Heart left ventricle (tissue), 16 donors: ENCODE data around the gene CSF1. TPM values are rescaled to one million over a fixed set of nuclear protein-coding genes. Genes with fewer than 3 reads are reported as not detected.
A peak's percentile ranks its signal among the peaks of the same experiment; 100 is the strongest.

Experiments
- ATAC-seq, 4 donors: fragments of 200-7000 bp; cut with Tn5 transposase; one replicate each; pipeline ENCODE4 v1.9.1; 2020 to 2022; ENCODE audit warnings: moderate library complexity in 4 of 4, mild to moderate bottlenecking in 3 of 4, moderate number of reproducible peaks in 1 of 4
- DNase-seq, 5 donors: peaks; one replicate each; pipeline ENCODE4 v3.0.0-alpha.2; 2020
- H3K27ac ChIP-seq, 12 donors: fragments of 200-600 bp; sonication (generic) in 4 of 12; one replicate each; pipeline versions ENCODE4 v1.5.0 to v1.8.0; 2016 to 2022; ENCODE audit warnings: mild to moderate bottlenecking in 2 of 12
- H3K27me3 ChIP-seq, 9 donors: fragments of 200-600 bp; sonication (generic) in 2 of 9; one replicate each; pipeline versions ENCODE4 v1.5.1 to v1.8.0; 2016 to 2022; ENCODE audit warnings: mild to moderate bottlenecking in 3 of 9
- H3K36me3 ChIP-seq, 9 donors: fragments of 200-600 bp; sonication (generic) in 2 of 9; one replicate each; pipeline versions ENCODE4 v1.5.0 to v1.8.0; 2018 to 2022; ENCODE audit warnings: mild to moderate bottlenecking in 2 of 9
- H3K4me1 ChIP-seq, 12 donors: fragments of 200-600 bp; sonication (generic) in 4 of 12; one replicate each; pipeline versions ENCODE4 v1.5.0 to v1.8.0; 2016 to 2022; ENCODE audit warnings: mild to moderate bottlenecking in 3 of 12
- H3K4me3 ChIP-seq, 12 donors: fragments of 200-600 bp; sonication (generic) in 4 of 12; one replicate each; pipeline versions ENCODE4 v1.5.0 to v1.8.0; 2017 to 2022; ENCODE audit warnings: mild to moderate bottlenecking in 9 of 12, moderate library complexity in 4 of 12
- H3K9me3 ChIP-seq, 12 donors: fragments of 200-600 bp; sonication (generic) in 4 of 12; one replicate each; pipeline versions ENCODE4 v1.5.0 to v1.8.0; 2016 to 2022; ENCODE audit warnings: mild to moderate bottlenecking in 1 of 12
- CTCF ChIP-seq, 12 donors: fragments of 200-600 bp; sonication (generic) in 4 of 12; IDR thresholded peaks; one replicate each; pipeline versions ENCODE4 v1.5.0 to v1.8.0; 2018 to 2022; ENCODE audit warnings: antibody characterized with exemption in 12 of 12, mild to moderate bottlenecking in 5 of 12
- POLR2A ChIP-seq, 2 donors: fragments of 450-650 bp; IDR thresholded peaks; one replicate each; pipeline ENCODE4 v1.6.1; 2017; ENCODE audit warnings: antibody characterized with exemption in 2 of 2, mild to moderate bottlenecking in 2 of 2, moderate library complexity in 2 of 2
- WGBS, 4 donors: extraction: QIAGEN DNeasy Blood & Tissue Kit in 2 of 4; methylation state at CpG; one replicate each; pipeline versions ENCODE4 v1.1.5 to v1.1.7; 2013 to 2018; 5-methylcytosine and 5-hydroxymethylcytosine counted together
- intact Hi-C, 10 donors: fragments of 100-400 bp; cut with DNase I; formaldehyde crosslinking; loops; one replicate each; pipeline versions ENCODE4 v1.11.1 to v1.14.2; 2022
- polyA plus RNA-seq, 2 donors: library from polyadenylated mRNA; stranded (reverse); fragments of 200-250 nt; gene quantifications; one replicate each; pipeline ENCODE4 v1.2.3, GENCODE V29; 2013
- total RNA-seq, 9 donors: library from RNA; depleted of rRNA in 2 of 9; stranded (reverse); fragments of >200 nt in 2 of 9; fragmentation: NEBNext Ultra II Directional in 3 of 9; extraction: Animal tissue kit (Norgen Biotek cat#: 25700) in 3 of 9; gene quantifications; one replicate each; pipeline versions ENCODE4 v1.1.0 to v1.2.4, GENCODE V29; 2016 to 2023
- donor health status: ischemic (EF 13 %, LVEDD 7.1; RV severe dilation, severe dysfunction).
- donor health status: healthy with polysubstance abuse.
- donor health status: DM: no; HTN: yes; CAD: no.
- donor health status: DM: no; HTN: no; CAD: no.
- donor health status: ischemic (EF 25% LVEDD 6.9; RV normal size, moderate dysfunction).
- donor health status: ischemic (EF 25% LVEDD 5.7; RV mildly dilated, moderate dysfunction).
- donor health status: healthy.
- donor health status: DM: yes; HTN: yes; CAD: no.
- donor health status: ischemic (EF 35%, LVEDD 5.7; RV mildly dilated, moderate dysfunction).
- donor health status: nonischemic (EF 11% LVEDD 7.7; RV severe dilation, severe dysfunction).
- donor health status: DM: yes; HTN: yes; CAD: no.
- donor health status: PGD.
- donor health status: ischemic (EF 29% LVEDD 5.4; RV normal size, mild dysfunction).
- donor health status: nonischemic (EF 23%, LVEDD 6.1; RV moderate dilation, normal function).

Gene CSF1
- total and polyA plus RNA-seq, 11 donors, result 9.0 to 64.8 (median 13.3) TPM

- intact Hi-C loops, result no loop called here
- no peak for ATAC-seq
These were observed 31.8 kb downstream of the CSF1 start for GRCh38 chr1:109942434-109942833.

GRCh38 chr1:109944541-109944940 is 33.9 kb downstream of the CSF1 start:
- DNase-seq, result no peak
- no peak for ATAC-seq
- intact Hi-C loops, result no loop called here
- Histone ChIP-seq H3K4me3 (no peak overlapping the region), H3K27me3 (no peaks in the 10 kb centered on the region), H3K36me3 (no peaks in the 10 kb centered on the region), H3K9me3 (no peaks in the 10 kb centered on the region), H3K4me1 (peaks cover 0 to 15% (median 7%) of the 10 kb centered on the region in 12 donors), H3K27ac (no peak overlapping the region)
- WGBS, 4 donors, result 90 to 94% (median 93%) methylated on average over 2 of the region's 2 CpGs
- TF ChIP-seq CTCF (IDR thresholded peaks at IDR 0.05) (no peak), POLR2A (IDR thresholded peaks at IDR 0.05) (no peak)

More at GRCh38 chr1:109942434-109942833, 31.8 kb downstream of the CSF1 start:
- no peak for DNase-seq
- H3K4me3 ChIP-seq, result no peak overlapping the region
- 83 to 91% (median 89%) methylated on average over 2 of the region's 2 CpGs for WGBS, 4 donors
- no peak for TF ChIP-seq CTCF (IDR thresholded peaks at IDR 0.05)
- TF ChIP-seq POLR2A (IDR thresholded peaks at IDR 0.05), result no peak
- peaks cover 0 to 8% (median under 1%) of the 10 kb centered on the region in 12 donors for H3K4me1 ChIP-seq
- H3K27ac ChIP-seq, result no peak overlapping the region
- H3K36me3 ChIP-seq, result no peaks in the 10 kb centered on the region
- no peaks in the 10 kb centered on the region for H3K27me3 ChIP-seq
- H3K9me3 ChIP-seq, result peaks cover 0 to 12% (median 6%) of the 10 kb centered on the region in 12 donors

- intact Hi-C loops, result no loop called here
- no peaks in the 10 kb centered on the region for H3K9me3 ChIP-seq
- H3K4me3 ChIP-seq, result no peak overlapping the region
- no peak overlapping the region for H3K27ac ChIP-seq
- ATAC-seq (no peak), DNase-seq (no peak)
- peaks cover 0 to 15% (median 7%) of the 10 kb centered on the region in 12 donors for H3K4me1 ChIP-seq
- 84 to 92% (median 84%) methylated on average over 6 of the region's 6 CpGs for WGBS, 4 donors
- no peaks in the 10 kb centered on the region for H3K27me3 ChIP-seq
- TF ChIP-seq CTCF (IDR thresholded peaks at IDR 0.05), result no peak
- TF ChIP-seq POLR2A (IDR thresholded peaks at IDR 0.05), result no peak
- H3K36me3 ChIP-seq, result no peaks in the 10 kb centered on the region
These were observed 35.9 kb downstream of the CSF1 start for GRCh38 chr1:109946511-109946910.

GRCh38 chr1:109947582-109948284 is 37.1 kb downstream of the CSF1 start:
- H3K27ac ChIP-seq, result peak overlapping the region in 3 of 12 donors; percentile 2 to 33 (median 21)
- WGBS, 4 donors, result 61 to 71% (median 67%) methylated on average over 10 of the region's 10 CpGs
- H3K9me3 ChIP-seq, result no peaks in the 10 kb centered on the region
- H3K4me1 ChIP-seq, result peaks cover 0 to 15% (median 7%) of the 10 kb centered on the region in 12 donors
- TF ChIP-seq POLR2A (IDR thresholded peaks at IDR 0.05) (no peak), CTCF (IDR thresholded peaks at IDR 0.05) (no peak)
- ATAC-seq (peak in 2 of 4 donors; percentile 38 to 45), DNase-seq (no peak)
- no peaks in the 10 kb centered on the region for H3K36me3 ChIP-seq
- no peaks in the 10 kb centered on the region for H3K27me3 ChIP-seq
- no peak overlapping the region for H3K4me3 ChIP-seq
- intact Hi-C loops, result no loop called here
